ENCODE results near the gene KIF26B. TPM values are rescaled to one million over a fixed set of nuclear protein-coding genes. Genes with fewer than 3 reads are reported as not detected.

Gene KIF26B
- total and polyA plus RNA-seq, 7 donors, result 0.01 to 0.32 (median 0.06) TPM

DNA sequence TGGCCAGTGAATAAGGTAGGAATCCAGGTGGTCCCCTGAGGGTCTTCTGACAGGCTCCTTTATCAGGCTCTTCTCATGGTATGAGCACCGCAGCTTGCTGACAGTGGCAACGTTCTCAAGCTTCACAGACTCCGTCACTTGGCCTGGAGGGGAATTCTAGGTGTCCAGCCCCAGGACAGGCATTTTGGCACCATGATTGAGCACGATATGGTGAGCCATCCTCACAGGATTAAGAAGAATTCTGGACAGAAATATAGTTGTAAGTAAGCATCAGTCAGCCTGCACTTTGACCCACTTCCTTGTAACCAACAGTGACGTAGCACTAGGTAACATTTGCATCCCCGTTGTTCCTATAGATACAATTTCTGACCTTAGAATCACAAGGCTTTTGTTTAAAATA is 30.5 kb upstream of the KIF26B start:
- ATAC-seq, result no peak
- Histone ChIP-seq H3K9me3 (no peaks in the 10 kb centered on the region), H3K27me3 (ENCODE audit: insufficient read depth in 3 of 3, low read length in 2 of 3) (peaks cover 0 to 3% (median 0%) of the 10 kb centered on the region in 3 donors), H3K36me3 (ENCODE audit: insufficient read depth in 1 of 2, low read depth in 1 of 2) (no peaks in the 10 kb centered on the region), H3K4me3 (no peak overlapping the region), H3K4me1 (no peaks in the 10 kb centered on the region), H3K27ac (no peak overlapping the region)
- TF ChIP-seq, protein P1, sequence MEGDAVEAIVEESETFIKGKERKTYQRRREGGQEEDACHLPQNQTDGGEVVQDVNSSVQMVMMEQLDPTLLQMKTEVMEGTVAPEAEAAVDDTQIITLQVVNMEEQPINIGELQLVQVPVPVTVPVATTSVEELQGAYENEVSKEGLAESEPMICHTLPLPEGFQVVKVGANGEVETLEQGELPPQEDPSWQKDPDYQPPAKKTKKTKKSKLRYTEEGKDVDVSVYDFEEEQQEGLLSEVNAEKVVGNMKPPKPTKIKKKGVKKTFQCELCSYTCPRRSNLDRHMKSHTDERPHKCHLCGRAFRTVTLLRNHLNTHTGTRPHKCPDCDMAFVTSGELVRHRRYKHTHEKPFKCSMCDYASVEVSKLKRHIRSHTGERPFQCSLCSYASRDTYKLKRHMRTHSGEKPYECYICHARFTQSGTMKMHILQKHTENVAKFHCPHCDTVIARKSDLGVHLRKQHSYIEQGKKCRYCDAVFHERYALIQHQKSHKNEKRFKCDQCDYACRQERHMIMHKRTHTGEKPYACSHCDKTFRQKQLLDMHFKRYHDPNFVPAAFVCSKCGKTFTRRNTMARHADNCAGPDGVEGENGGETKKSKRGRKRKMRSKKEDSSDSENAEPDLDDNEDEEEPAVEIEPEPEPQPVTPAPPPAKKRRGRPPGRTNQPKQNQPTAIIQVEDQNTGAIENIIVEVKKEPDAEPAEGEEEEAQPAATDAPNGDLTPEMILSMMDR (IDR thresholded peaks at IDR 0.05), result no peak
- WGBS, 3 donors, result 91 to 94% (median 92%) methylated on average over 6 of the region's 6 CpGs
- intact Hi-C loops (cut with DNase I), result no loop called here
- DNase-seq, result no peak

DNA sequence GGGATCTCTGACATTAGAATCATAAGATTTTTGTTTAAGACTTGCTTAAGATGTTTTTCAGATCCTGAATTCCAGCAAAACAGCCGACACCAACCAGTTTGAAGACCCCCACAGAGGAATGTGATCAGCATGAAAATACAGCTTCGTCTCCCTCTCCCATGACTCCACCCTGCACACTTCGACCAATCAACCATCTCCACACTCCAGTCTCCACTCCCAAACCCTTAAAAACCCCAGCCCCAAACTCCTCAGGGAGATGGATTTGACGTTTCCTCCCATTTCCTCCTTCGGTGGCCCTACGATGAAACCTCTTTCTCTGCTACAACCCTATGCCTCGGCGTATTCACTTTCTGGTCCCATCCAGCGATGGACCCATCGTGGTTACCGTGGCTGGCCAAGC is 30.1 kb upstream of the KIF26B start:
- intact Hi-C loops (cut with DNase I), result no loop called here
- no peaks in the 10 kb centered on the region for H3K4me1 ChIP-seq
- peaks cover 0 to 3% (median 0%) of the 10 kb centered on the region in 3 donors for H3K27me3 ChIP-seq (ENCODE audit: insufficient read depth in 3 of 3, low read length in 2 of 3)
- no peak overlapping the region for H3K27ac ChIP-seq
- no peak overlapping the region for H3K4me3 ChIP-seq
- H3K36me3 ChIP-seq (ENCODE audit: insufficient read depth in 1 of 2, low read depth in 1 of 2), result no peaks in the 10 kb centered on the region
- DNase-seq, result no peak
- H3K9me3 ChIP-seq, result no peaks in the 10 kb centered on the region
- TF ChIP-seq, protein P1 (IDR thresholded peaks at IDR 0.05), result no peak
- no peak for ATAC-seq
- WGBS, 3 donors, result 85 to 89% (median 88%) methylated on average over 11 of the region's 11 CpGs

DNA sequence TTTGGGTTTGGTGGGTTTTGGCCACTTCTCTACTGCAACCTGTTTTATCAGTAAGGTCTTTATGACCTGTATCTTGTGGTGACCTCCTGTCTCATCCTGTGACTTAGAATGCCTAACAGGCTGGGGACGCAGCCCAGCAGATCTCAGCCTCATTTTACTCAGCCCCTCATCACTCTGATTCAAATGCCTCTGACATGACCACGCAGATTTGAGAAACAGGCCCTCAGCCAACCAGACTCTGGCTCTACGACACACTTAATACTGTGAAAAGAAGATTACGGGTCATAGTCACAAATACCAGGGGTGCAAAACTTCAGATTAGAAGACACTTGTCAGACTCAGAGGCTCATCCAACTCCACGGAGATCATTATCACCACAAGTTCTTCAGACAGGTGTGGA is 28.3 kb upstream of the KIF26B start:
- no peak overlapping the region for H3K27ac ChIP-seq
- H3K9me3 ChIP-seq, result no peaks in the 10 kb centered on the region
- DNase-seq, result no peak
- 45 to 50% (median 47%) methylated on average over 5 of the region's 5 CpGs for WGBS, 3 donors
- TF ChIP-seq, protein P1 (IDR thresholded peaks at IDR 0.05), result no peak
- intact Hi-C loops (cut with DNase I), result no loop called here
- H3K4me3 ChIP-seq, result no peak overlapping the region
- peaks cover 0 to 9% (median 0%) of the 10 kb centered on the region in 3 donors for H3K27me3 ChIP-seq (ENCODE audit: insufficient read depth in 3 of 3, low read length in 2 of 3)
- no peaks in the 10 kb centered on the region for H3K4me1 ChIP-seq
- no peaks in the 10 kb centered on the region for H3K36me3 ChIP-seq (ENCODE audit: insufficient read depth in 1 of 2, low read depth in 1 of 2)
- no peak for ATAC-seq

DNA sequence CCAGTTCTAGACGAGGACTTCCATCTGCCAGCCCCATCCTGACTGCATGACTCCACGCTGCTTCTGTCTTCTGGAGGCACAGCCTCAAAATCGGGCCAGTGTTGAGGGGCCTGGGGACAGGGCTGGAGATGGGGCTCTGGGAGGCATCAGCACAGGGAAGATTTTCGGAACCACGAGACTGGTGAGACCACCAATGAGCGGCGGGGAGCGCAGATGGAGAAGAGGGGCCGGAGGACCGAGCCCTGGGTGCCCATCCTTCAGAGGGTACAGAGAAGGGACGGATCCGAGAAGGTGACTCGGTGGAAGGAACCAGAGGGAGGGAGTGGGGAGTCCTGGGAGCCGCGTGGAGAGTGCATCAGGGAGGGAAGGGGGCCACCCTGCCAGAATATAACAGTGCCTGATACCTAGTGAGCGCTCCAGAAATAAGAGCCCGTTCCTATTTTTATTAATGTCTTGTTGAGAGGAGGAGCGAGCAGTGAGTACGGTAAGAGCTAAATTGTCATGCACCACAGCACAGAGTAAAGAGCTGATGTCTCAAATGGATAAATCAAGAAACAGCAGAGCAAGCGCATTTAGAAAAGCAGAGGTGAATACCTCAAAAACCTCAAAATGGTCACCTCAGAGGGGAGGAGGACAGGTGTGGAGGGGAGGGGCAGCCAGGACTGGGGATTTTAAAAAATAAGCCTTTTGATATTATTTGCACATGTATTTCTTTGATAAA is 26.2 kb upstream of the KIF26B start:
- no peaks in the 10 kb centered on the region for H3K4me1 ChIP-seq
- no peak overlapping the region for H3K27ac ChIP-seq
- H3K27me3 ChIP-seq (ENCODE audit: insufficient read depth in 3 of 3, low read length in 2 of 3), result peaks cover 0 to 17% (median 0%) of the 10 kb centered on the region in 3 donors
- no peak for ATAC-seq
- intact Hi-C loops (cut with DNase I), result no loop called here
- TF ChIP-seq, protein P1 (IDR thresholded peaks at IDR 0.05), result no peak
- H3K9me3 ChIP-seq, result no peaks in the 10 kb centered on the region
- WGBS, 3 donors, result 79 to 82% (median 82%) methylated on average over 20 of the region's 20 CpGs
- H3K4me3 ChIP-seq, result no peak overlapping the region
- DNase-seq, result no peak
- no peaks in the 10 kb centered on the region for H3K36me3 ChIP-seq (ENCODE audit: insufficient read depth in 1 of 2, low read depth in 1 of 2)
